Ectodermal cell (in vitro differentiated cells): ENCODE measurements around the gene WT1.

ENCODE experiments used
- H3K27ac ChIP-seq: 2 replicates; pipeline ENCODE4 v1.7.0; 2013; ENCODE audit warnings: mild to moderate bottlenecking, low read depth, low read length; ENCODE audit not compliant: insufficient read depth, poor library complexity, severe bottlenecking
- H3K27me3 ChIP-seq: 2 replicates; pipeline ENCODE4 v1.7.0; 2013; ENCODE audit warnings: mild to moderate bottlenecking, low read length; ENCODE audit not compliant: insufficient read depth, control insufficient read depth, poor library complexity, severe bottlenecking
- H3K36me3 ChIP-seq: one replicate; pipeline ENCODE4 v1.7.0; 2013; ENCODE audit warnings: low read length; ENCODE audit not compliant: control insufficient read depth, insufficient read depth
- H3K4me1 ChIP-seq: one replicate; pipeline ENCODE4 v1.7.0; 2013; ENCODE audit warnings: low read length; ENCODE audit not compliant: control insufficient read depth, insufficient read depth
- H3K4me3 ChIP-seq: 2 replicates; pipeline ENCODE4 v1.7.0; 2013; ENCODE audit warnings: low read depth, low read length, control low read depth; ENCODE audit not compliant: insufficient read depth
- H3K9me3 ChIP-seq: 2 replicates; pipeline ENCODE4 v1.7.0; 2013; ENCODE audit warnings: mild to moderate bottlenecking, low read length, moderate library complexity; ENCODE audit not compliant: control insufficient read depth
- WGBS, 2 experiments: methylation state at CpG; one replicate each; pipeline ENCODE4 v1.1.7; 2013; ENCODE audit warnings: missing lambda C conversion rate in 2 of 2; 5-methylcytosine and 5-hydroxymethylcytosine counted together

WT1 gene

DNA sequence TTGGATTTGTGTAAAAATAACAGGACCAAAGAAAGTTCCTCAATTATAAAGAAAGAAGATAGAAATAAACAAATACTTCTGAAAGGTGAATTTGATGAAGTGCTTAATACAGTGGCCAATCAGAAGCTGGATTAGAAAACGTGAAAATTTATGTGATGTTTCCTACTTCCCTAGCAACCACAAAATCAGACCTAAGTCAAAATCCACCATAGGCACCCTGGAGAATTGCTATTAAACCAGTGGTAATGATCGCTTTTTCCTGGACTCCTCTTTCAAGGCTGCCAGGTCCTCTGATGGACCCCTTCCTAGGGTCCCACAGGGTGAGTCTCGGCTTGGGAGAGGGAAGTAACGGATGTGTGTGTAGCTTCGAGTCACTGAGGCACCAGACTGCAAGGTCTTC is 9.6 kb downstream of the WT1 start:
- Histone ChIP-seq H3K27me3 (peaks cover 89% of the 10 kb centered on the region), H3K4me1 (peaks cover 8% of the 10 kb centered on the region), H3K27ac (no peak overlapping the region), H3K4me3 (no peak overlapping the region), H3K9me3 (no peaks in the 10 kb centered on the region), H3K36me3 (no peaks in the 10 kb centered on the region)
- WGBS, 2 experiments: 58 to 64% methylated on average over 4 to 5 of the region's 5 CpGs

DNA sequence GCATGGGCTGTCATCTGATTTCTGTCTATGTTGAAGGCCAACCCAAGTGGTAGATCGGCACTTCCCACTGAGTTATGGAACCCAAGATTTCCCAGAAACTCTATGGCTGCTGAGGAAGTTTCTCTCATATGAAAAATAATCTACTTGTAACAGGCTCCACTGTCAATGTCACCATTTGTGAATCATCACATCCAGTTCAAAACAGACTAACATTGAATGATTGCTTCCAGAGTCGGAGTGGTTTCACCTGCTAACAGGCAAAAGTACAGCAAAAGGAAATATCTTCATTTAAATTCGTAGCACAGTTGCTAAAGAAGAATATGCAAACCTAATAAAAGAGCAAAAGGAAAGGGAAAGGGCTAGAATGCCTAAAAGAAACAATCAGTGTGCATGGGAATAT is 12.8 kb downstream of the WT1 start:
- Histone ChIP-seq H3K4me3 (no peak overlapping the region), H3K36me3 (no peaks in the 10 kb centered on the region), H3K9me3 (no peaks in the 10 kb centered on the region), H3K27ac (no peak overlapping the region), H3K27me3 (peaks cover 60% of the 10 kb centered on the region), H3K4me1 (peaks cover 4% of the 10 kb centered on the region)
- 83 to 92% methylated on average over 3 of the region's 3 CpGs for WGBS, 2 experiments

DNA sequence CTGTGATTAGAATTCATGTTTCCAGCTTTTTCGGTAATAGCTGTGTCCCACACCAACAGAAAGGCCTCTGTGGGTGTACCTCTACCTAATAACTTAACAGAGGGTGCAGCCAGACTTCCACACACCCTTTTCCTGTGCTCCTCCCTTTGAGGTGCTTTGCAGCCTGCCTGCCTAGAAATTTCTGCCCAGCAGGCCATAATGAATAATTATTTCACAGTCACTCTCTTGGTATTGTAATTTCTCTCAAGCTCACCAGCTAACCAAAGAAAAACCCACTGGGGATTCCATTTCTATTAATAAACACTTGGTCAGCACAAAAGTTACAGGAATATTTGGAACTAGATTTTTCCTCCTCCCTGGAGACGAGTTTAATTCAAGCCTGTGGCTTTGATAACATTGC is 13.3 kb downstream of the WT1 start:
- 86 to 91% methylated on average over 2 of the region's 2 CpGs for WGBS, 2 experiments
- no peaks in the 10 kb centered on the region for H3K9me3 ChIP-seq

DNA sequence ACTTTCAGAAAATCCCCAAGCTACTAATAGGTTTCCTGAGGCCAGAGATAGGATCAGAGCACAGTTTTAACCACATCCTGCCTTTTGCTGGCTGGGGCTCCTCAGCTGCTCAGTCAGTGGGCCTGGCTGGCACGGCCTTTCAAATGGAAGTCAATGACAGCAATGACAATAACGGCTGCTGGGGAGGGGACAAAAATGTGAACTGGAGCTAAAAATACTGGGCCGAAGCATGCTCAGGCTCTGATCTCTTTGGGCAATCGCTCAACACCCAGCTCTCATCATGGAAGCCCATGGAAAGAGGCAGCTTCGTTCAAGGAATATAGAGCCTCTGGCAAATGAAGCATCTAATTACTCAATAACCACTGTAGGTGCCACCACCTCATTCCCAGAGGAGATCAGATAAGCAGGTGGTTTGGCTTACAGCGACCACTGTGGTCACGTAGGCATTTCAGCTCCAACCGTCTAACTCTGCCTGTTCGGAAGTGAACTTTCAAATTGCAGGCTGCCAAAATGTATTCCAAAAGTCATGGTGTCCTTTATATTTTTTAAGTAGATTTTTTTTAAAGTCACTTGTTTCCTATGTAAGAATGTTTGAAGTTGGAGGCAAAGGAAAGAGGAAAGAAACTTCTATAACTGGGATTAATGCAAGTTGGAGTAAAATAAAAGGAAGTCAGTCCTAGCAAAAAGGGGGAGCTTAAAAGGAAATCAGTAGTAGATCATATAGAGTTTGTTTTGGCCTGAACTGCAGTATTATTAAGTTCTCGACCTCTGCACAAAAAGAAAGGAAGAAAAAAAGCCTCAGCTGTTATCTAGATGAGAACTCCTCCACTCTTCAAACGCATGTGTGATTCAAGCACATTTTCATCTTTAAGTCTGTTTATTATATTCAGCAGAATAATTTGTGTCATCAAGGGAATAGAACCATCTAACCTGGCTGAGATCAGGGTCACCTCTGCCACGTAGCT is 14.1 kb downstream of the WT1 start:
- whole genome bisulfite sequencing, 2 experiments: 73 to 80% methylated on average over 12 of the region's 12 CpGs
- H3K36me3 ChIP-seq: no peaks in the 10 kb centered on the region
- no peak overlapping the region for H3K4me3 ChIP-seq
- no peak overlapping the region for H3K27ac ChIP-seq
- no peaks in the 10 kb centered on the region for H3K4me1 ChIP-seq
- H3K27me3 ChIP-seq: peaks cover 50% of the 10 kb centered on the region
- H3K9me3 ChIP-seq: no peaks in the 10 kb centered on the region

More for the DNA sequence above, 13.3 kb downstream of the WT1 start:
- Histone ChIP-seq H3K36me3 (no peaks in the 10 kb centered on the region), H3K27ac (no peak overlapping the region), H3K27me3 (peaks cover 54% of the 10 kb centered on the region), H3K4me1 (peaks cover 1% of the 10 kb centered on the region), H3K4me3 (no peak overlapping the region)

DNA sequence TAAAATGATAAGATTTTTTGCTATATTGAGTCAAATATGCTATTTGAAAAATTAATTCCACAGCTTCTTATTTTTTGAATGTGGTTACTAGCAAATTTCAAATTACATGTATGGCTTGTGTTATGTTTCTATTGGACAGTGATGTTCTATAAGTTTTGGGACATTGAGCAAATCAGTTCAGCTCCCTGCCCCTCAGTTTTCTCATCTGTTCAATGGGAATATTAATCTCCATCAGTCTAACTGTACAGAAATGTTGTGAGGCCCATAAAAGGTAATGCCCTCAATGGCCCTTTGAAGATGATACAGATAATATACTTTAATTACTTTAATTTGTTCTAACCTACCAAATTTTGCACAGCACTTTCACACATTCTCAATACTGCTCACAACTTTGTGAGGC is 15.2 kb downstream of the WT1 start:
- peaks cover 39% of the 10 kb centered on the region for H3K27me3 ChIP-seq
- no peaks in the 10 kb centered on the region for H3K4me1 ChIP-seq
- no peaks in the 10 kb centered on the region for H3K36me3 ChIP-seq
- H3K9me3 ChIP-seq: no peaks in the 10 kb centered on the region
- no peak overlapping the region for H3K4me3 ChIP-seq
- H3K27ac ChIP-seq: no peak overlapping the region

DNA sequence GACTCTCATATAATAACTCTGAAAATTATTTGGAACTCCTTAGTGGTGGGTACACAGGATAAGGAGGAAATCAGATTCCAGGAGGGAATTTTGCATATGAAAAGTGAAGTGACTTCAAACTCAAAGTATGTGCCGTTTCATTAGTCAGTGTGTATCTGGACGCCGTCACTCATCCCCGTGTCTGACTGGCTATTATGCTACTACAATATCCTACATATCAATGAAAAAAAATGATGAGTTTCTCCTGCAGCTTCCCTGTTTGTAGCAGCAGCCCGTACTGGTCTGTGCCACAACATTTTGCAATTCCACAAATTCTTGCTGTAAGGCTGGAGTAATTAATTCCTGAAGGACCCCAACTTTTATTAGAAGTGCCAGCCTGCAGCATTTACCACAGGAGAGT is 16.5 kb downstream of the WT1 start:
- WGBS, 2 experiments: 57 to 67% methylated on average over 5 of the region's 5 CpGs
- Histone ChIP-seq H3K4me1 (no peaks in the 10 kb centered on the region), H3K27ac (no peak overlapping the region), H3K36me3 (no peaks in the 10 kb centered on the region), H3K27me3 (peaks cover 26% of the 10 kb centered on the region), H3K9me3 (no peaks in the 10 kb centered on the region), H3K4me3 (no peak overlapping the region)

DNA sequence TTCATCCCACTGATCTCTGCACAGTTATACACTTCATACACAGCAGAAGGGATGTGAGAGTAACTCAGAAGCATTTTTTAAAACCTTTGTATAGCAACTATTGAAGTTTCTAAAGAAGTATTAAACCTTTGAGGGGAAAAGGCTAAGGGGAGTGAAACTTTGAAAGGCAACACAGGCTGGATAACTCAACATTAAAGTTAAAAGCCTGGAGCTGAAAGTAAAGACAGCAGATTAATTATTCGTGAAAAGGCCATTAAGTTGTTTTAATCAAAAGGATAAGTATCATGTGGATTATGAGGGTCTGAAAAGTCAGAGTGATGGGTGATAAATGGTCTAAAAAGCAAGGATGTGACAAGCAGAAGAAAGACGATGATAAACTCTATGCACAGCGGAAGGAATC is 17.5 kb downstream of the WT1 start:
- Histone ChIP-seq H3K36me3 (no peaks in the 10 kb centered on the region), H3K4me3 (no peak overlapping the region), H3K27ac (no peak overlapping the region), H3K27me3 (peaks cover 16% of the 10 kb centered on the region), H3K9me3 (no peaks in the 10 kb centered on the region), H3K4me1 (no peaks in the 10 kb centered on the region)
- WGBS, 2 experiments: 84 to 92% methylated on average over 2 to 3 of the region's 3 CpGs

DNA sequence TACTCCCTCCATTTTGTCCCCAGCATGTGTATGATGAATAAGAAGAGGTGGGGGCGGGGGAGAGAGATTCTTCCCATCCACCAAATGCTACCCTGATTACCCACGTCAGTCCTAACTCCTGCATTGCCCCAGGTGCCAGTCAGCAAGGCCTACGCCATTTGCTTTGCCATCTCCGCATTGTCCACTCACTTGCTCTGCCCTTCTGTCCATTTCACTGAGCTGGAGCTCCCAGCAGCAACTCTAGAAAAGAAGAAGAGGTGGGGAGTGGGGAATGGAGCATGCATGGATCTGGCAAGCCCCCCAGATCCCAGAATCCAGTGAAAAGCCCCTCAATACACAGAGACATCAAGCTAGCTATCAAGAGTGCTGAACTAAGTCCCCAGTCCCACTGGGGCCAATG is 19.0 kb downstream of the WT1 start:
- 87 to 92% methylated on average over 4 of the region's 4 CpGs for WGBS, 2 experiments
- peaks cover 7% of the 10 kb centered on the region for H3K27me3 ChIP-seq

DNA sequence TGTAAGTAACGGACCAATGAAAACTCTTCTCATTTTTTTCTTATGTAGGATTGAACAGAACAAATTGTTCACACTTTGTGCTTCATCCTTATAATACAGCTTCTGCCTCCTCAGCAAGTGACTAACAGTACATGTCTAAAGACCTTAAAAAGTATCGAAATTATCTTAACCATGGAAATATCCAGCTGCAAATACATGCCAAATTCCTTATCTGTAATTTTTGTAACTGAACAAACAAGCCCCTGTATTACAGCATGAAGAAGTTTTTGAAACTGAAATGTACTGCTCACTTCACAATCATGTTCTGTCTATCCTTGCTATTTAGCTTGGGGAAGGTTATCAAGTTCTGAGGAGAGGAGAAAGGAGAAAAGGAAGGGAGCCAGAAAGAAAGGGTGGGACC is 20.4 kb downstream of the WT1 start:
- Histone ChIP-seq H3K27ac (no peak overlapping the region), H3K27me3 (peaks cover 7% of the 10 kb centered on the region), H3K36me3 (no peaks in the 10 kb centered on the region), H3K4me3 (no peak overlapping the region), H3K9me3 (no peaks in the 10 kb centered on the region), H3K4me1 (no peaks in the 10 kb centered on the region)
- WGBS, 2 experiments: 91 to 98% methylated on average over 2 of the region's 2 CpGs

More for the DNA sequence above, 19.0 kb downstream of the WT1 start:
- Histone ChIP-seq H3K27ac (no peak overlapping the region), H3K4me1 (no peaks in the 10 kb centered on the region), H3K36me3 (no peaks in the 10 kb centered on the region), H3K9me3 (no peaks in the 10 kb centered on the region), H3K4me3 (no peak overlapping the region)

DNA sequence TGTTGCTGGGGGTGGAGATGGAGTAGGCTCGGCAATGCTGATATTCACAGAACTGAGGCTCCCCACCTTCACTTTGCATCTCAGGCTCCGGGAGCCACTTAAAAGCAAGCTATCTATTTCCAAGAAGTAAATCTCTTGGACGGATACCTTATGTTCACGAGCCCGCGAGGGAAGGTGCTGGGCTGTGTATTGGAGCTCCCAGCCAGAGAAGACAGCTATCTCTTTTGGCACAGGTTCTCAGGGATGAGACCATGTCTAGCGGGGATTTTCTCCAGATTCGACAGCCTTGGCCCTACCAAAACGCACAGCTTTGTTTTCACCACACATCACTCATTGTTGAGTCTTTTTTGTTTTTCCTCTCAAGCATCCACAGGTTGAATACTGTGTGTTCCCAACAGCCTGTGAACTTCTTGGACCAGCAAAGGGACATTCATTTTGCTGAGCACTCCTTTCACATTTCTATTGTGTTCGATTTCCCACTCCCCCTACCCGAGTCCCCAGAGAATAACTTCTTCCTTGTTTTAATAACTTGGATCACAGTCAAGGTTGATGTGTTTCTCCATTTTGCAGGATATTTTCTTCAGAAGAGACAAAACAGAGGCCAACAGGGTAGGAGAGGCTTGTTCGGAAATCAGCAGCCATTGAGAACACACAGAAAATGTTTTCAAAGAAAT is 23.3 kb downstream of the WT1 start:
- Histone ChIP-seq H3K4me3 (no peak overlapping the region), H3K27ac (no peak overlapping the region), H3K9me3 (no peaks in the 10 kb centered on the region), H3K27me3 (peaks cover 4% of the 10 kb centered on the region), H3K36me3 (no peaks in the 10 kb centered on the region), H3K4me1 (no peaks in the 10 kb centered on the region)
- 92% methylated on average over 12 of the region's 12 CpGs for WGBS, 2 experiments
